Chondrocyte (in vitro differentiated cells): ENCODE results near the gene DFFB. TPM values are rescaled to one million over a fixed set of nuclear protein-coding genes. Genes with fewer than 3 reads are reported as not detected.

ENCODE experiments used
- DNase-seq: peaks from one replicate; pipeline ENCODE4 v3.0.0; 2021; ENCODE audit warnings: mixed read lengths, low spot score
- H3K27ac Mint-ChIP-seq: one replicate; pipeline ENCODE4 v1.8.0; 2021; ENCODE audit warnings: mild to moderate bottlenecking, moderate library complexity, mixed read lengths; ENCODE audit not compliant: unreplicated experiment
- H3K27me3 Mint-ChIP-seq: 2 replicates; pipeline ENCODE4 v1.8.0; 2021; ENCODE audit warnings: low read depth, mixed read lengths
- H3K36me3 Mint-ChIP-seq: 2 replicates; pipeline ENCODE4 v1.8.0; 2021; ENCODE audit warnings: low read depth, mixed read lengths
- H3K4me1 Mint-ChIP-seq: 2 replicates; pipeline ENCODE4 v1.8.0; 2021; ENCODE audit warnings: low read depth, mild to moderate bottlenecking, mixed read lengths
- H3K4me3 Mint-ChIP-seq: one replicate; pipeline ENCODE4 v1.8.0; 2021; ENCODE audit warnings: mild to moderate bottlenecking, moderate library complexity, mixed read lengths; ENCODE audit not compliant: unreplicated experiment
- H3K9me3 Mint-ChIP-seq: 2 replicates; pipeline ENCODE4 v1.8.0; 2021; ENCODE audit warnings: low read depth, mixed read lengths
- total RNA-seq: library from RNA; stranded (reverse); gene quantifications from 3 replicates; pipeline ENCODE4 v1.2.1, GENCODE V29; 2021
- TF ChIP-seq, protein P1 (sequence below): fragments of 200-600 bp; sonication (generic); IDR thresholded peaks from 2 replicates; pipeline ENCODE4 v1.5.0; 2021; ENCODE audit warnings: antibody characterized with exemption, mild to moderate bottlenecking, moderate library complexity

DFFB gene
- total RNA-seq, 1 donor from 2014 or later = 8.2 TPM

DNA sequence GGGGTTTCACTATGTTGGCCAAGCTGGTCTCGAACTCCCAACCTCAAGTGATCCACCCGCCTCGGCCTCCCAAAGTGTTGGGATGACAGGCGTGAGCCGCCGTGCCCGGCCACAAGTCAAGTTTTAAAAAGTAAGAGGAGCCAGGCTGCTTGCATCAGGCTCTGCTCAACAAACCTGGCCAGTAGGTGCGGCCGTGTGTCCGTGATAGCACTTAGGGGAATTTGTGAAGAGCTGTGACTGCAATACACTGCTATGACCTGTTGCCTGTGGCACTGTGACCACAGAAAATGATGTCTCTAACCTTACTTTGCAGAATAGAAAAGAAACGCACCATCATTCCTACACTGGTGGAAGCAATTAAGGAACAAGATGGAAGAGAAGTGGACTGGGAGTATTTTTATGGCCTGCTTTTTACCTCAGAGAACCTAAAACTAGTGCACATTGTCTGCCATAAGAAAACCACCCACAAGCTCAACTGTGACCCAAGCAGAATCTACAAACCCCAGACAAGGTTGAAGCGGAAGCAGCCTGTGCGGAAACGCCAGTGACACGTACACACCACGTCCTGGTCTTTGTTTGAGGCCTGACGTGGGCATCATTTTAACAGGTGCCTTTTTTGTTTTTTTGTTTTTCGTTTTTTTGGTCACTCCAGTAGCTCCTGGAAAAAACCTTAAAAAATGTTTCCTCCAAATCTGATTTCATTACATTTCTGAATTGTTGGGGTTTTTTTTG is 26.1 kb downstream of the DFFB start:
- peak; percentile 47 for DNase-seq
- no peaks in the 10 kb centered on the region for H3K27me3 Mint-ChIP-seq

DNA sequence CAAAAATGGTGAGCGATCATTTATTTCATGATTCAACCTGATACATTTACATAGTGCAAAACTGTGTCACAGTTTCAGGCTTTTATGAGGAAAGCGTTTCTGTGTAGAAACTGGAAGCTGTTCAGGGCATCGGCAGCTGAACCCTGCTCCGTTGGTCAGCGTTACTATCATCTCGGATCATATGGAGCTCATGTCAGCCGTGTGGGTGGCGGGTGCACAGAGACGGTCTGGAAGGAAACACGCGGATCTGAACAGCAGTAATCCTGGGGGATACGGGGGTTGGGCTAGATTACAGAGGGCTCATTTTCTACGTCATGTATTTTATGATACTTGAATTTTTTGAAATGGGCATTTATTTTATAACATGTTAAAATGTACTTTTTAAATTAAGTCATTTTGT is 27.7 kb downstream of the DFFB start:
- H3K27me3 Mint-ChIP-seq = no peaks in the 10 kb centered on the region
- no peaks in the 10 kb centered on the region for H3K9me3 Mint-ChIP-seq
- no peaks in the 10 kb centered on the region for H3K4me1 Mint-ChIP-seq
- no peak overlapping the region for H3K27ac Mint-ChIP-seq
- DNase-seq = peak; percentile 42
- no peak overlapping the region for H3K4me3 Mint-ChIP-seq
- H3K36me3 Mint-ChIP-seq = peaks cover 28% of the 10 kb centered on the region
- TF ChIP-seq, protein P1, sequence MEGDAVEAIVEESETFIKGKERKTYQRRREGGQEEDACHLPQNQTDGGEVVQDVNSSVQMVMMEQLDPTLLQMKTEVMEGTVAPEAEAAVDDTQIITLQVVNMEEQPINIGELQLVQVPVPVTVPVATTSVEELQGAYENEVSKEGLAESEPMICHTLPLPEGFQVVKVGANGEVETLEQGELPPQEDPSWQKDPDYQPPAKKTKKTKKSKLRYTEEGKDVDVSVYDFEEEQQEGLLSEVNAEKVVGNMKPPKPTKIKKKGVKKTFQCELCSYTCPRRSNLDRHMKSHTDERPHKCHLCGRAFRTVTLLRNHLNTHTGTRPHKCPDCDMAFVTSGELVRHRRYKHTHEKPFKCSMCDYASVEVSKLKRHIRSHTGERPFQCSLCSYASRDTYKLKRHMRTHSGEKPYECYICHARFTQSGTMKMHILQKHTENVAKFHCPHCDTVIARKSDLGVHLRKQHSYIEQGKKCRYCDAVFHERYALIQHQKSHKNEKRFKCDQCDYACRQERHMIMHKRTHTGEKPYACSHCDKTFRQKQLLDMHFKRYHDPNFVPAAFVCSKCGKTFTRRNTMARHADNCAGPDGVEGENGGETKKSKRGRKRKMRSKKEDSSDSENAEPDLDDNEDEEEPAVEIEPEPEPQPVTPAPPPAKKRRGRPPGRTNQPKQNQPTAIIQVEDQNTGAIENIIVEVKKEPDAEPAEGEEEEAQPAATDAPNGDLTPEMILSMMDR = no peak

More for the DNA sequence above, 26.1 kb downstream of the DFFB start:
- no peak overlapping the region for H3K4me3 Mint-ChIP-seq
- TF ChIP-seq, protein P1 = no peak
- H3K9me3 Mint-ChIP-seq = peaks cover 10% of the 10 kb centered on the region
- H3K27ac Mint-ChIP-seq = no peak overlapping the region
- H3K36me3 Mint-ChIP-seq = peaks cover 34% of the 10 kb centered on the region
- H3K4me1 Mint-ChIP-seq = no peaks in the 10 kb centered on the region

DNA sequence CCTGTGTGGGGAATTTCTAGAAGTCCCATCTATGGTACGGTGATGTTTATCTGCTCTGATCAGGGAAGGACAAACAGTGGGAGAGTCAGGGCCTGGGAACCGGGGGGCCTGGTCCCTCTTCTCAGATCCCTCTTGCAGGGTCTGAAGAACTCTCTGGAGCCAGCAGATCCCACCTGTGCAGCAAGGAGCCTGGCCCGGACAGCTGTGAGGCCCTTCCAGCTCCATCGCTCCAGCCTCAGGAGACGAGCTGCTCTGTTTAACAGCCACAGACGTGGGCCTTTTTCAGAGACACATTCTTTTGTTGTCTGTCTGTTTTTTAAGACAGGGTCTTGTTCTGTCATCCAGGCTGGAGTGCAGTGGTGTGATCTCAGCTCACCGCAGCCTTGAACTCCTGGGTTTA is 28.3 kb downstream of the DFFB start:
- no peak overlapping the region for H3K4me3 Mint-ChIP-seq
- no peaks in the 10 kb centered on the region for H3K27me3 Mint-ChIP-seq
- H3K9me3 Mint-ChIP-seq = no peaks in the 10 kb centered on the region
- TF ChIP-seq, protein P1 = no peak
- peak; percentile 67 for DNase-seq
- H3K27ac Mint-ChIP-seq = no peak overlapping the region
- H3K36me3 Mint-ChIP-seq = peaks cover 30% of the 10 kb centered on the region
- H3K4me1 Mint-ChIP-seq = no peaks in the 10 kb centered on the region

DNA sequence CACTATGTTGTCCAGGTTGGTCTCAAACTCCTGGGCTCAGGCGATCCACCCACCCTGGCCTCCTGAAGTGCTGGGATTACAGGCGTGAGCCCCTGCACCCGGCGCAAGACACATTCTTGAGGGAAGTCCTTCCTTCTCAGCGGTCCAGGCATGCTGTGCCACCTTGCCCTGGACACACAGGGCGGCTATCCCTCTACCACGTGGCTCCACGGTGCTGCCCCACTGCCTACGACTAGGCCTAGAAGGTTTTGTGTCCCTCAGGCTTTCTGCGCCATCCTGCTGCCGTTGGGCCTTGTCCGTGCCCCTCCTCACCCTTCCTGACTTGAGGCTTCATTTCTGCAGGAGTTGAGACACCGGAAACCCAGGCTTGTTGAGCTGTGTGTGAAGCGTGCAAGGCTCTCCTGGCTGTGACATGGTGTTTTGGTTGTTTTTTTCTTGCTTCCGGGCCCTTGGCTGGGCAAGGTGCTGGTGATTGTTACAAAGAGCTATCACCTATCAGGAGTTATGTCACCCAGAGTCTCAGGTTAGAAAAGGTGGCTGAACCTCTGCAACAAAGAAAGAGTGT is 28.9 kb downstream of the DFFB start:
- peaks cover 31% of the 10 kb centered on the region for H3K36me3 Mint-ChIP-seq
- no peaks in the 10 kb centered on the region for H3K4me1 Mint-ChIP-seq
- no peak overlapping the region for H3K27ac Mint-ChIP-seq
- TF ChIP-seq, protein P1 = no peak
- DNase-seq = peak; percentile 60
- no peaks in the 10 kb centered on the region for H3K9me3 Mint-ChIP-seq
- no peaks in the 10 kb centered on the region for H3K27me3 Mint-ChIP-seq
- no peak overlapping the region for H3K4me3 Mint-ChIP-seq

DNA sequence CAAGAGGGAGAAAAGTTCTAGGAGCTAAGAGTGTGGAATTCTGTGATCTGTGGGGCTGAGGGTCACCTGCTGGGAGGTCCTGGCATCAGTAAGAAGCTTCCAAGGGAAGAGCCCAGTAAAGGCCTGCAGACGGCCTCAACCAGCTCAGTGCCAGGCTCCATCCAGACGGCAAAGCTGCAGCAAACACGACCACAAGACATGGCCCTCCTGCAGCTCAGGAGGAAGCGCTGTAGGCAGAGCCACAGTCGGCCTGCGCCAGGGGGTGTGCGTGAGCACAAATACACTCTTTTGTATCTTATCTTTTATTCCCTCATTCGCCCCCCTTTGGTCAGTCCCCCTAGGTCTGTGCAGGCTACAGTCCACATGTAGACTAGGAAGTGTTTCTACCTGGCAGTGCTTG is 29.4 kb downstream of the DFFB start:
- Mint-ChIP-seq H3K4me1 (no peaks in the 10 kb centered on the region), H3K27ac (no peak overlapping the region), H3K4me3 (no peak overlapping the region), H3K9me3 (no peaks in the 10 kb centered on the region), H3K36me3 (peaks cover 33% of the 10 kb centered on the region), H3K27me3 (no peaks in the 10 kb centered on the region)
- TF ChIP-seq, protein P1 = no peak
- DNase-seq = peak; percentile 53
